Measurements from ENCODE around the gene SH3BP5L. TPM values are rescaled to one million over a fixed set of nuclear protein-coding genes. Genes with fewer than 3 reads are reported as not detected.
A peak's percentile ranks its signal among the peaks of the same experiment; 100 is the strongest.

SH3BP5L gene
- total and polyA plus RNA-seq, 2 of the 13 experiments (the other 11 are each of a cell fraction or from before 2014, with no cell fraction given), result 10.3 to 14.9 TPM

- TF ChIP-seq ZNF318 (CRISPR knock-in tag; IDR thresholded peaks at IDR 0.05), result no peak
- TF ChIP-seq HCFC1 (IDR thresholded peaks at IDR 0.05; ENCODE audit: low read depth, low read length), result no peak
- peak; percentile 52 for TF ChIP-seq HNRNPLL (IDR thresholded peaks at IDR 0.05; ENCODE audit: low read depth, low read length, poor library complexity, severe bottlenecking)
- TF ChIP-seq ZNF281 (CRISPR knock-in tag; IDR thresholded peaks at IDR 0.05; ENCODE audit: borderline replicate concordance), result peak; percentile 8; the same call in 1 of the 2 replicates
- peak; percentile 83 for TF ChIP-seq ARID2 (CRISPR knock-in tag; IDR thresholded peaks at IDR 0.05; ENCODE audit: borderline replicate concordance)
- TF ChIP-seq ZNF296 (CRISPR knock-in tag; conservative IDR thresholded peaks at IDR 0.05), result no peak; the same call in 1 of the 2 replicates
- no peak for TF ChIP-seq ZBTB8A (CRISPR knock-in tag; IDR thresholded peaks at IDR 0.05; ENCODE audit: borderline replicate concordance, low read depth)
- TF ChIP-seq TP53 (CRISPR knock-in tag; conservative IDR thresholded peaks at IDR 0.05), result no peak
- TF ChIP-seq ZNF264 (CRISPR knock-in tag; IDR thresholded peaks at IDR 0.05), result 0 out of 2 replicates have a peak, but pooled peaks have one; percentile 59
- no peak for TF ChIP-seq ZBTB2 (CRISPR knock-in tag; IDR thresholded peaks at IDR 0.05; ENCODE audit: low read depth)
- TF ChIP-seq CBX5 (CRISPR knock-in tag; IDR thresholded peaks at IDR 0.05; ENCODE audit: borderline replicate concordance), result peak; percentile 7; the same call in 1 of the 2 replicates
- TF ChIP-seq SATB2 (CRISPR knock-in tag; IDR thresholded peaks at IDR 0.05), result no peak
- no peak for TF ChIP-seq ATF4 (CRISPR knock-in tag; IDR thresholded peaks at IDR 0.05)
- TF ChIP-seq ZNF136 (CRISPR knock-in tag; IDR thresholded peaks at IDR 0.05; ENCODE audit: low read depth), result no peak
Observed at GRCh38 chr1:248862998-248863881, 37.5 kb upstream of the SH3BP5L start (continued).
